Activated naive CD4-positive, alpha-beta T cell treated with anti-CD3 and anti-CD28 coated beads, Interleukin-2, amount 50 U/mL, for 24 hours (primary cell): ENCODE data around the gene ZNF784.

Experiments used
- H3K27ac Mint-ChIP-seq: one replicate; pipeline ENCODE4 v1.8.0; 2021; ENCODE audit warnings: mild to moderate bottlenecking, mixed read lengths
- H3K27me3 Mint-ChIP-seq: one replicate; pipeline ENCODE4 v1.8.0; 2021; ENCODE audit warnings: mixed read lengths
- H3K36me3 Mint-ChIP-seq: one replicate; pipeline ENCODE4 v1.8.0; 2021; ENCODE audit warnings: mixed read lengths
- H3K4me1 Mint-ChIP-seq: one replicate; pipeline ENCODE4 v1.8.0; 2021; ENCODE audit warnings: mixed read lengths
- H3K4me3 Mint-ChIP-seq: one replicate; pipeline ENCODE4 v1.8.0; 2021; ENCODE audit warnings: mild to moderate bottlenecking, mixed read lengths
- H3K9me3 Mint-ChIP-seq: one replicate; pipeline ENCODE4 v1.8.0; 2021; ENCODE audit warnings: mixed read lengths

Gene ZNF784, protein sequence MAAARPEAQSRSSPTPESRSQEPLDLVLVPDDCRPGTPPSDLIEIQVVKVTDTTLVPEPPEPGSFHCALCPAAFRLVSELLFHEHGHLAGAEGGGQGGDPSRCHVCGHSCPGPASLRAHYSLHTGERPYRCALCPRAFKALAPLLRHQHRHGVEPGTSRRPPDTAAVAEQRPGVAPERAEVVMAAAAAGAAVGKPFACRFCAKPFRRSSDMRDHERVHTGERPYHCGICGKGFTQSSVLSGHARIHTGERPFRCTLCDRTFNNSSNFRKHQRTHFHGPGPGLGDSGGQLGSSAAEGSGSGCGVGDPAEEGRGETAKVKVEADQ

DNA sequence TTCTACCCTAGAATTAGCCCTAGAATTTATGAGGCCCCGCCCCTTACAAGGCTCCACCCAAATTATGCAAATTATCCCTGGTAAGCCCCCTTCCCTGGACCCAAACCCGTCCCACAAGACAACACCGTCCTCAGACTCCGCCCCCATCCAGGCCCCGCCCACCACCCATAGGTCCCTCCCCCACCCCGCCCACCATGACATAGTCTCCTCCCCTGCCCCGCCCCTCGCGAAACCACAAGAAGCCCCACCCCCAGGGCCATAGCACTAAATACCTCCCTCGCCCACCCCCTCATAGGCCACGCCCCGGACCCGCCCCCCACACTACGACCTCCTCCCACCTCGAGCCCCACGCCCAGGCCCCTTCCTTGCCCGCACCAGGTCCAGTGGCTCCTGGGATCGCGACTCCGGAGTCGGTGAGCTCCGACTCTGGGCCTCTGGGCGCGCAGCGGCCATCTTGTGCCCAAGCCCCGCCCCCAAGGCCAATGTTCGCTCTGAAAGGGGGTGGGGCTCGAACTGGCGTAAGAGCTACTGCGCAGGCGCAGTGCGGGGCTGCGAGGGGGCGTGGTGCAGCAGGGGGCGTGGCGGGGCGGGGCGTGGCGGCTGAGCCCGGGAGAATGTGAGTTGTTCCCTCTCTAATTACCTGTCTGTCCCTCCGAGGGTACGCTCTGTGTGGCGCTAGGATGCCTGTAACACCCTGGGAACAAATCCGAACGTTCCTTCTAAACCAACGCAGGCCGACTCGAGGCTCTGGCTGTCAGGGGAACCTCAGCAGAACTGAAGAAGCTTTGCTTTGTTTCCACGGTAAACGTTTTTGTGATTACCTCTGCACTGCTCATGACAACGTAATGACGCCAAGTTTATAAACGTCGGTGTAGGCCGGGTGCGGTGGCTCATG lies at the start of gene ZNF784:
Gene ZNF784, minus strand, starts transcription at position 458 of the 895 bp plus-strand sequence. Its CDS starts 5 bp downstream, at position 453.
- peaks cover 2% of the 10 kb centered on the region for H3K36me3 Mint-ChIP-seq
- no peaks in the 10 kb centered on the region for H3K9me3 Mint-ChIP-seq
- H3K4me1 Mint-ChIP-seq = peaks cover 51% of the 10 kb centered on the region
- H3K27ac Mint-ChIP-seq = peak within 1 kb of the TSS; percentile 98
- peak within 1 kb of the TSS; percentile 89 for H3K4me3 Mint-ChIP-seq
- no peaks in the 10 kb centered on the region for H3K27me3 Mint-ChIP-seq

DNA sequence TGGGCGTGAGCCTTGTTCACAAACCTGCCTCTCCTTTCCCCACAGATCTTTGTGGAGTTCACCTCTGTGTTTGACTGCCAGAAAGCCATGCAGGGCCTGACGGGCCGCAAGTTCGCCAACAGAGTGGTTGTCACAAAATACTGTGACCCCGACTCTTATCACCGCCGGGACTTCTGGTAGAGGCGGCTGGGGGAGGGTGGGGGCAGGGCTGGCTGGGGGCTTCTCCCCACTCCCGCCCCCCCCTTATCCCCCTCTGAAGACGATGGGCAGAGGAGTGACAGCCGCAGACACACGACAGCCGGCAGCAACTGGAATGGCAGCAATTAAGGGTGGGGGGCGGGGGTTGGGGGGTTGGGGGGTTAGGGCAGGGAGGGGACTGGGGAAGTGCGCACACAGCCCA lies 49.5 kb upstream of the ZNF784 start:
- Mint-ChIP-seq H3K27ac (peak overlapping the region; percentile 71), H3K9me3 (no peaks in the 10 kb centered on the region), H3K36me3 (peaks cover 9% of the 10 kb centered on the region), H3K4me3 (peak overlapping the region; percentile 6), H3K27me3 (no peaks in the 10 kb centered on the region), H3K4me1 (peaks cover 62% of the 10 kb centered on the region)

DNA sequence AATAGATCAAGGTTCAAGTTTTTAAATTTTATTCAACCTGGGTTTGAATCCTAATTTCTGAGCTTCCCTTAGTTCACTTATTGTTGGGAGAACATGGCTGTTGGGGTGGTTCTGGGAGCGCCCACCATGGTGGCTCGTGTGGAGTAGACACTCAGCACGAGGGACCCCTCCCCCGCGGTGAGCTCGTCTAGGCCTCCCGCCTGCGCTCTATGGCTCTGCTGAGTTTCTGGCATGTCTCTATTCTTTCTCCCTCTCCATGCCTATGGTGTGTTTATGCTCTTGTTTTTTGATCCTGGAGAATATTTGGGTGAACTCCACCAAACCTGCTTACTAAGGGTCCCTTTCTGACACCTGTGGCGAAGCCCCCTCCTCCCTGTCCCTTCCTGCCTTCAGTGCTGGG lies 49.1 kb upstream of the ZNF784 start:
- H3K27ac Mint-ChIP-seq = peak overlapping the region; percentile 71
- no peaks in the 10 kb centered on the region for H3K9me3 Mint-ChIP-seq
- H3K27me3 Mint-ChIP-seq = no peaks in the 10 kb centered on the region
- H3K4me1 Mint-ChIP-seq = peaks cover 60% of the 10 kb centered on the region
- peaks cover 9% of the 10 kb centered on the region for H3K36me3 Mint-ChIP-seq
- peak overlapping the region; percentile 6 for H3K4me3 Mint-ChIP-seq

DNA sequence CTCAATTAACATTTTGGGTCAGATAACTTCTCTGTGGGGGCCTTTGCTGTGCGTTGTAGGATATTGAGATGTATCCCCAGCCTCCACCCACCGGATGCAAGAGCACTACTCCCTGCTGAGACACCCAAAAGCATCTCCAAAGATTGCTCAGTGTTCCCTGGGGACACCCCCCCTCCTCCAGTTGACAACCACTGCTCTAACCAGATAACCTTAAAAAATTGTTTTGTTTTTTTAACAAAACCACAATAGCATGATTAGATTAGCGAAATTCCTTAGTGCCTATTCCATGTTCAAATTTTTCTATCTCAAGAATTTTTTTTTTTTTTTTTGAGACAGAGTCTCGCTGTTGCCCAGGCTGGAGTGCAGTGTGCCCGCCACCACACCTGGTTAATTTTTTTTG lies 48.1 kb upstream of the ZNF784 start:
- no peaks in the 10 kb centered on the region for H3K27me3 Mint-ChIP-seq
- no peak overlapping the region for H3K4me3 Mint-ChIP-seq
- H3K36me3 Mint-ChIP-seq = peaks cover 9% of the 10 kb centered on the region

DNA sequence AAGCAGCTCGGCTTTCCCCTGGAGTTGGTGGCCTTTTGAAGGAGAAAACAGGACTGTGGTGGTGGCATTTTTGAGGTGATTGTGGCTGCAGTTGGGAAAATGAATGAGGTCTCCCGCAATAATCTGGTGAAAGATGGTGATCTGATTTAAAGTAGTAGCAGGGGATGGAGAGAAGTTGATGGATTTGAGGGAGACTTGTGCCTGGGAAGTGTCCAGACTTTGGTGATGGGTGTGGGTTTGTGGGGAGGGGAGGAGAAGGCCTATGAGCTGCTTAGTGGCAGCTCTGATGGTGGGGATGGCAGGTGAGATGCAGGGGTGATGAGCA lies 46.6 kb upstream of the ZNF784 start:
- no peak overlapping the region for H3K4me3 Mint-ChIP-seq

More for the DNA sequence above, 48.1 kb upstream of the ZNF784 start:
- Mint-ChIP-seq H3K9me3 (no peaks in the 10 kb centered on the region), H3K4me1 (peaks cover 49% of the 10 kb centered on the region), H3K27ac (peak overlapping the region; percentile 70)

DNA sequence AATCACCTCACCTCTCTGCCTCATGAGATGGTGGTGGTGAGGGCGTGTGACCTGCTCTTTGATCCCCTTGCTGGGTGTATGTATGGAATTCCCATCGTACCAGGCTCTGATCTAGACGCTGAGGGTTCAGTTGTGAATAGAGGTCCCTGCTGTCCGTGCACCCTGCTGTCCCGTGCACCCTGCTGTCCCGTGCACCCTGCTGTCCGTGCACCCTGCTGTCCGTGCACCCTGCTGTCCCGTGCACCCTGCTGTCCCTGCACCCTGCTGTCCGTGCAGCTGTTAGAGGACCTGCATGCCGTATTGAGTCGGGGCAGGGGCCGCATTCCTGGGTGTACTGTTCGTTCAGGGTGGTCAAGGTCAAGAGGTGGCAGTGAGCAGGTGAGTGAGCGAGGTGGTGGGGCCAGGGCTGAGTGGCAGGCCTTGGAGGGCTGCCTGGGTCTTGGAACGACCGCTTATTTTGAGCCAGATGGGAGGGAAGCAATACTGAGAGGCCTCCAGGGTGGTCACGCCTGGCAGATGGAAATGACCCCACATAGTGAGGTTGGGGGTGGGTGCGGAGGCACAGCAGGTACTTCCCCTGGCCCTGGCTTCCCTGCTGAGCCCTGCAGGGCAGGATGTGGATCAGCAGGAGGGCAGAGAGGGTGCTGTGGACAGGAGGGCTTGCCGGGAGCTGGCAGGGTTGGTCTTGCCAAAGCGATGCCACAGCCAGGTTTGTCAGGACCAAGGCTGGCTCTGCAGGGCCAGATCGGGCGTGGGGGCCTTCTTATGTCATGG lies 46.1 kb upstream of the ZNF784 start:
- H3K27ac Mint-ChIP-seq = peak overlapping the region; percentile 55
- H3K9me3 Mint-ChIP-seq = no peaks in the 10 kb centered on the region
- H3K4me1 Mint-ChIP-seq = peaks cover 33% of the 10 kb centered on the region
- peaks cover 8% of the 10 kb centered on the region for H3K36me3 Mint-ChIP-seq
- no peak overlapping the region for H3K4me3 Mint-ChIP-seq
- no peaks in the 10 kb centered on the region for H3K27me3 Mint-ChIP-seq

More for the DNA sequence above, 46.6 kb upstream of the ZNF784 start:
- no peaks in the 10 kb centered on the region for H3K9me3 Mint-ChIP-seq
- peaks cover 9% of the 10 kb centered on the region for H3K36me3 Mint-ChIP-seq
- peak overlapping the region; percentile 32 for H3K27ac Mint-ChIP-seq
- H3K27me3 Mint-ChIP-seq = no peaks in the 10 kb centered on the region
- peaks cover 39% of the 10 kb centered on the region for H3K4me1 Mint-ChIP-seq

DNA sequence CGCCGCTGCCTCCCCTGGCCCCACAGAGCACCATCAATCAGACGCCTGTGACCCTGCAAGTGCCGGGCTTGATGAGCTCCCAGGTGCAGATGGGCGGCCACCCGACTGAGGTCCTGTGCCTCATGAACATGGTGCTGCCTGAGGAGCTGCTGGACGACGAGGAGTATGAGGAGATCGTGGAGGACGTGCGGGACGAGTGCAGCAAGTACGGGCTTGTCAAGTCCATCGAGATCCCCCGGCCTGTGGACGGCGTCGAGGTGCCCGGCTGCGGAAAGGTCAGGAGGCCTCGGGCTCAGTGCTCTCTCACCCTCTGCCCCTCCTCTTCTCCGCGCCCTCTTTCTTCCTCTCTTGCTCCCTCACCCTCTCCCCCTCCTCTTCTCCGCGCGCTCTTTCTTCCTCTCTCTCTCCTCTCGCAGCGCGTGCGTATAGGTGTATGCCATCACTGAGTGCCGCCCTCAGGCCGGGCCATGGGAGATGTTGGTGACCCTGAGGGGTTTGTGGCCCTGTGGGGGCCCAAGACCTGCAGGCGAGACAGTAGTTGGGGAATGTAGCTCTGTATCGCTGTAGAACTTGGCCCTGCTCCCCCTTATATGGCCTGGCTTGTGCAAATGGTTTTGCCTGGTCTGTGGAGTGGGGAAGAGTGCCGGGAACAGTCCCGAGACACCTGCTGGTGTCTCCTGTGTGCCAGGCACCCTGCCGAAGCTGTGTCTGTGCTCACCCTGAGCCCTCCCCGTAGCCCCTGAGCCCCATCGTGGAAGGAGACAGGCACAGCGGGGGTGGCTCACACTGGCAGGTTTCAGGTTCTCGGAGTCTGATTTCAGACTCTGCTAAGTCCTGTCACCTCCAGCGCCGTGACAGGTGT lies 45.3 kb upstream of the ZNF784 start:
- Mint-ChIP-seq H3K36me3 (peaks cover 6% of the 10 kb centered on the region), H3K27me3 (no peaks in the 10 kb centered on the region), H3K9me3 (no peaks in the 10 kb centered on the region), H3K4me3 (no peak overlapping the region), H3K27ac (no peak overlapping the region), H3K4me1 (peaks cover 31% of the 10 kb centered on the region)

DNA sequence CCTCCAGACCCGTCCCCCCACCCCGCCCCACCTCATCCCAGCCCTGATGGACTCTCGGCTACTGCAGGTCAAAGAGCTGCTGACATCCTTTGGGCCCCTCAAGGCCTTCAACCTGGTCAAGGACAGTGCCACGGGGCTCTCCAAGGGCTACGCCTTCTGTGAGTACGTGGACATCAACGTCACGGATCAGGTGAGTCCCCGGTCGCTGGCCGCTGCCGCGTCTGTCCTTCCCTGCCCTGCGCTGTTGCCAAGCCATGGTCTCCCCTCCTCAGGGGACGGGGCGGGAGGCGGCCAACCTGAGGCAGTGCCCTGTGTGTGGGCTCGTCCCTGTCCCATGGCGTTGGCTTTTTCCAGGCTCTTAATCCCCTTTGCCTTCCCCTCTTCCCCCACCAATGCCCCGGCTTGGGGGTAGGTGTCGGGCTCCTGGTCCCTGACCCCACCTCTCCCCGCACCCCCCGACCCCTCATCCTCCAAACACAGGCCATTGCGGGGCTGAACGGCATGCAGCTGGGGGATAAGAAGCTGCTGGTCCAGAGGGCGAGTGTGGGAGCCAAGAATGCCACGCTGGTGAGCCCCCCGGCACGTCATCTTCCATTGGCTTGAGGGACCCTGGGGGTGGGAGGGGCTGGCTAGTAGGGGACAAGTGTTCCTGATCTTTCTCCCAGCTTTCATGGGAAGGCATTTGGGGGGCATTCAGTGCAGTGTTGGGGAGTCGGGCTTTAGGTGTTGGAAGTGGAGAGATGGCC lies 44.4 kb upstream of the ZNF784 start:
- Mint-ChIP-seq H3K27ac (no peak overlapping the region), H3K36me3 (peaks cover 4% of the 10 kb centered on the region), H3K27me3 (no peaks in the 10 kb centered on the region), H3K9me3 (no peaks in the 10 kb centered on the region), H3K4me1 (peaks cover 31% of the 10 kb centered on the region), H3K4me3 (no peak overlapping the region)

DNA sequence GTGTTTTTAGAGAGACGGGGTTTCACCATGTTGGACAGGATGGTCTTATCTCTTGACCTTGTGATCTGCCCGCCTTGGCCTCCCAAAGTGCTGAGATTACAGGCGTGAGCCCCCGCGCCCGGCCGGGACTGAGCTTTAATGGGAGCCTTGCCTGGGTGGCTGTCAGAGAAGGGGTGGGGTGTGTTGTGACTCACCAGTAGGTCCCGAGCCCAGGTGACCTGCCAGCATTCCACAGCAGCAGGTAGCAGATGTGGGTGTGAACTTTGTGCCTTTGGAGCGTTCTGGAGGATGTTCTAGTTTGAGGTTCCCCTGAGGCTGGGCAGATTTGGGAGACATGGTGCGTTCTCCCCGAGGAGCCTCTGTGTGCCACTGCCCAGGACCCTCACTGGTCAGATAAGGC lies 43.6 kb upstream of the ZNF784 start:
- Mint-ChIP-seq H3K36me3 (peaks cover 5% of the 10 kb centered on the region), H3K27me3 (no peaks in the 10 kb centered on the region), H3K4me1 (peaks cover 31% of the 10 kb centered on the region), H3K27ac (no peak overlapping the region), H3K4me3 (no peak overlapping the region), H3K9me3 (no peaks in the 10 kb centered on the region)

DNA sequence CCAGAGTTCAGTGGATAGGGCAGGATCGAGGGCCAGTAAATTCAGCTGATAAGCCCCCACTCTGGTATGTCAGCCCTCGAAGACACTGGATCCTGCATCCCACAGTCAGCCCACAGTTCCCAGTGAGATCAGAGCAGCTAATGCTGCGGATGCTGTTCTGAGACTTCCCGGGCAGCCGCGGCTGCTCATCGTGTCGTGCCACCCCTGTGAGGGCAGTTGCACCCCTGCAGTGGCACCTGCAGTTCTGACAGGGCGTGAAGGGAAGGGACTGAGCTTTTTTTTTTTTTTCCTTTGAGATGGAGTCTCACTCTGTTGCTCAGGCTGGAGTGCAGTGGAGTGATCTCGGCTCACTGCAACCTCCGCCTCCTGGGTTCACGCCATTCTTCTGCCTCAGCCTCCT lies 43.1 kb upstream of the ZNF784 start:
- Mint-ChIP-seq H3K27ac (no peak overlapping the region), H3K9me3 (no peaks in the 10 kb centered on the region), H3K4me1 (peaks cover 35% of the 10 kb centered on the region), H3K4me3 (no peak overlapping the region), H3K36me3 (peaks cover 8% of the 10 kb centered on the region), H3K27me3 (no peaks in the 10 kb centered on the region)

DNA sequence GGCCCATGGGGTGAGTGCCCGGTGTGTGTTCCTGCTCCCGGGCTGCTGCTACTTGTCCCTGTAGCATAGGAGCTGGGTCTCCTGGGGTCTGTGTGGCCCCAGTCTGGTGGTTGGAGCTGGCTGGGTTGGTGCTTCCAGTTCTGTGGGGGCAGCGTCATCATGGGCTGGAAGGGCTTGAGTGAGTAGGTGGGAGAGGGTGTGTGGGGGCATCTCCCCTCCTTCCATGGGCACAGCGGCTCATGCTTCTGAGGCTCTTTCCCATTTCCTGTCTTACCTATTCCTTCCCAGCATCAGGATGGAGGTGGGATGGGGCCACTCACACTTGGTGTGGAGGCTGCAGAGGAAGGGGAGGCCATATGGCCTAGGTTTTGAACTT lies 42.6 kb upstream of the ZNF784 start:
- Mint-ChIP-seq H3K9me3 (no peaks in the 10 kb centered on the region), H3K27me3 (no peaks in the 10 kb centered on the region), H3K27ac (no peak overlapping the region), H3K4me3 (no peak overlapping the region), H3K36me3 (peaks cover 9% of the 10 kb centered on the region), H3K4me1 (peaks cover 33% of the 10 kb centered on the region)

DNA sequence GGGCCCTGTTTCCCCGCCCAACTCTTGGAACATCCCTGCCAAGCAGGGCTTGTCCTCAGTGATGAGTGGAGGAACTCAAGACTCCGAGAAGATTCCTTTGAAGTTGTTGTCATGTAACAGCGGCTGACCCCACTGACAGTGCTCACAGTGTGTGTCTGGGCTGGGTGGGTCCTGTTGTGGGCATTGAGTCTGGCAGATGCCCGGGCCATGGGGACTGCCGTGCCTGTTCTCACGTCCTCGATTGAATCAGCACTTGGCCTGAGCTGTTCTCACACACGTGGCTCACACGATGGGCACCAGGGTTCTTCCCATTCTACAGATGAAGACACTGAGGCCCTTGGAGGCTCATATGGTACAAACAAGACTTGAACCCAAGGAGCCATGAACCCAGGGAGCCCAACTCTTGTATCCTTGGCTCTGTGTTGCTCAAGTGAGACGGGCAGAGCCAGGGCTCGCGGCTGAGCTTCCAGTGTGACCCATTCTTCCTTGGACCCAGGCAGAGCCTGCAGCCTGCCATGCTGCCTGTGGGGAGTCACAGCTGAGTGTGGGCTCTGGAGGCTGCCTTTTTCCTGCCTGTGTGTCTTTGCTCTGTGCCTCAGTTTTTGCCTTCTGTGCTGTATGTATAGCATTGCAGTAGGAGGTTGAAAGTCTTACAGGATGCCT lies 42.1 kb upstream of the ZNF784 start:
- H3K27me3 Mint-ChIP-seq = no peaks in the 10 kb centered on the region
- peaks cover 11% of the 10 kb centered on the region for H3K36me3 Mint-ChIP-seq
- H3K4me3 Mint-ChIP-seq = no peak overlapping the region
- H3K9me3 Mint-ChIP-seq = no peaks in the 10 kb centered on the region
- H3K4me1 Mint-ChIP-seq = peaks cover 36% of the 10 kb centered on the region
- H3K27ac Mint-ChIP-seq = no peak overlapping the region

DNA sequence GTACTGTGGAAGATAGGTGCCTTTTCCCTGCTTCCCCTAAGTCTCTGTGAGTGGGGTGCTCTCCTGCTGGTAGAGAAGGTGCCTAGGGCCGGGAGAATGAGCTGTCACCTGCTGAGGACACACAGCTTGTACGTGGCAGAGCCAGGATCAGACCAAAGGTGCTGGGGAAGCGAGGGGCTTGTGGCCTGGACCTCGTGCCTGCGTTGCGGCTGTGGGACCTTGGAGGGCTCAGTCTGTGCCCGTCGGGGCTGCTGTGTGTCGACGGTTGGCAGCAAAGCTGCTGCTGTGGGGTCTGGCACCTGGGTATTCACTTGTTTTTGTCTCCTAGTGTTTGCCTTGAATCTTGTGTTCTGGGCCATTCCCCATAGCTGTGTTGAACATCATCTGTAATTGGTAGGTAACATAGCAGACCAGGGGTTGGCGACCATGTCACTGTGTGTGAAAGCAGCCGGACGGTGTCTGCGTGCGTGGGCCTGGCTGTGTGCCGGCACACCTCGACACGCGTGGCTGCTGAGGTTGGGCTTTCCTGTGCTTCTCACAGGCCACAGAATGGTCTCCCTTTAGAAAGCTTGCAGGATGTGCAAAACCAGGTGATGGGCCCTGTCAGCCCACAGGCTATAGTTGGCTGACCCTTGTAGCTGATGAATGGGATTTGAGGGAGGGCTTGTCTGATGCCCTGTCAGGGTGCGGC lies 39.6 kb upstream of the ZNF784 start:
- Mint-ChIP-seq H3K4me1 (peaks cover 40% of the 10 kb centered on the region), H3K36me3 (peaks cover 9% of the 10 kb centered on the region), H3K4me3 (no peak overlapping the region), H3K27me3 (no peaks in the 10 kb centered on the region), H3K27ac (no peak overlapping the region), H3K9me3 (no peaks in the 10 kb centered on the region)
